Mesothelial cell of epicardium (in vitro differentiated cells): ENCODE measurements around the gene ONECUT3. TPM values are rescaled to one million over a fixed set of nuclear protein-coding genes. Genes with fewer than 3 reads are reported as not detected.
"Not testable (repeated sequence)": the region's sequence is repeated elsewhere in the genome, so short reads cannot be mapped to it uniquely, and the experiment has no call there.

Source experiments
- DNase-seq, 2 experiments: peaks; one replicate each; pipeline ENCODE4 v3.0.0; 2021; ENCODE audit warnings: low spot score in 2 of 2; ENCODE audit not compliant: unreplicated experiment in 2 of 2
- H3K27ac Mint-ChIP-seq: 2 replicates; pipeline ENCODE4 v1.8.0; 2021; ENCODE audit warnings: mixed read lengths
- H3K27me3 Mint-ChIP-seq: 2 replicates; pipeline ENCODE4 v1.8.0; 2021; ENCODE audit warnings: low read depth, mixed read lengths
- H3K36me3 Mint-ChIP-seq: 2 replicates; pipeline ENCODE4 v1.8.0; 2021; ENCODE audit warnings: mixed read lengths
- H3K4me1 Mint-ChIP-seq: 2 replicates; pipeline ENCODE4 v1.8.0; 2021; ENCODE audit warnings: mixed read lengths
- H3K4me3 Mint-ChIP-seq: 2 replicates; pipeline ENCODE4 v1.8.0; 2021; ENCODE audit warnings: mild to moderate bottlenecking, moderate library complexity, mixed read lengths
- H3K9me3 Mint-ChIP-seq: 2 replicates; pipeline ENCODE4 v1.8.0; 2021; ENCODE audit warnings: mixed read lengths
- total RNA-seq: library from RNA; stranded (reverse); gene quantifications from 3 replicates; pipeline ENCODE4 v1.2.1, GENCODE V29; 2021
- TF ChIP-seq, protein P1 (sequence below): fragments of 200-600 bp; sonication (generic); IDR thresholded peaks from one replicate; pipeline ENCODE4 v1.5.0; 2021; ENCODE audit warnings: antibody characterized with exemption; ENCODE audit not compliant: unreplicated experiment

Gene ONECUT3
- total RNA-seq, 1 donor from 2014 or later: not detected

DNA sequence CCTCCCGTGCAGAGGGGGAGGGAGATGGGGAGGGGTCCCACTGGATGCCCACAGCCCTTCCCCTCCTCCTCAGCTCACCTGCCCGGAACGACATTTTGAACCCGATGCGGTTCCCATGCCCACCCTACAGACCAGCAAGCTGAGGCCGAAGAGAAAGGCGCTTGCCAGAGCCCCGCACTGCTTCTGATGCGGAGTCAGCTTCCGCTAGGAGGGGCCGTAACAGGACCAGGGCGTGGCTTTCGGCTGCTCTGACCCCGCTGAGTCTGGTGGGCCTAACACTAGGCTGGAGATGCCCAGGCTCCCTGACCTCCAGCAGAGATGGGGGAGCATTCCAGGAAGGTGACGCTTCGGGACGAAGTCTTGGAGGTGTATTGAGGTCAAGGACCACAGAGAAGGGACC, 6.7 kb downstream of the ONECUT3 start:
- no peaks in the 10 kb centered on the region for H3K9me3 Mint-ChIP-seq
- TF ChIP-seq, protein P1, sequence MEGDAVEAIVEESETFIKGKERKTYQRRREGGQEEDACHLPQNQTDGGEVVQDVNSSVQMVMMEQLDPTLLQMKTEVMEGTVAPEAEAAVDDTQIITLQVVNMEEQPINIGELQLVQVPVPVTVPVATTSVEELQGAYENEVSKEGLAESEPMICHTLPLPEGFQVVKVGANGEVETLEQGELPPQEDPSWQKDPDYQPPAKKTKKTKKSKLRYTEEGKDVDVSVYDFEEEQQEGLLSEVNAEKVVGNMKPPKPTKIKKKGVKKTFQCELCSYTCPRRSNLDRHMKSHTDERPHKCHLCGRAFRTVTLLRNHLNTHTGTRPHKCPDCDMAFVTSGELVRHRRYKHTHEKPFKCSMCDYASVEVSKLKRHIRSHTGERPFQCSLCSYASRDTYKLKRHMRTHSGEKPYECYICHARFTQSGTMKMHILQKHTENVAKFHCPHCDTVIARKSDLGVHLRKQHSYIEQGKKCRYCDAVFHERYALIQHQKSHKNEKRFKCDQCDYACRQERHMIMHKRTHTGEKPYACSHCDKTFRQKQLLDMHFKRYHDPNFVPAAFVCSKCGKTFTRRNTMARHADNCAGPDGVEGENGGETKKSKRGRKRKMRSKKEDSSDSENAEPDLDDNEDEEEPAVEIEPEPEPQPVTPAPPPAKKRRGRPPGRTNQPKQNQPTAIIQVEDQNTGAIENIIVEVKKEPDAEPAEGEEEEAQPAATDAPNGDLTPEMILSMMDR: no peak
- no peak for DNase-seq
- peaks cover 94% of the 10 kb centered on the region for H3K27me3 Mint-ChIP-seq
- peaks cover 2% of the 10 kb centered on the region for H3K4me1 Mint-ChIP-seq
- peaks cover 1% of the 10 kb centered on the region for H3K36me3 Mint-ChIP-seq
- H3K4me3 Mint-ChIP-seq: no peak overlapping the region
- no peak overlapping the region for H3K27ac Mint-ChIP-seq

DNA sequence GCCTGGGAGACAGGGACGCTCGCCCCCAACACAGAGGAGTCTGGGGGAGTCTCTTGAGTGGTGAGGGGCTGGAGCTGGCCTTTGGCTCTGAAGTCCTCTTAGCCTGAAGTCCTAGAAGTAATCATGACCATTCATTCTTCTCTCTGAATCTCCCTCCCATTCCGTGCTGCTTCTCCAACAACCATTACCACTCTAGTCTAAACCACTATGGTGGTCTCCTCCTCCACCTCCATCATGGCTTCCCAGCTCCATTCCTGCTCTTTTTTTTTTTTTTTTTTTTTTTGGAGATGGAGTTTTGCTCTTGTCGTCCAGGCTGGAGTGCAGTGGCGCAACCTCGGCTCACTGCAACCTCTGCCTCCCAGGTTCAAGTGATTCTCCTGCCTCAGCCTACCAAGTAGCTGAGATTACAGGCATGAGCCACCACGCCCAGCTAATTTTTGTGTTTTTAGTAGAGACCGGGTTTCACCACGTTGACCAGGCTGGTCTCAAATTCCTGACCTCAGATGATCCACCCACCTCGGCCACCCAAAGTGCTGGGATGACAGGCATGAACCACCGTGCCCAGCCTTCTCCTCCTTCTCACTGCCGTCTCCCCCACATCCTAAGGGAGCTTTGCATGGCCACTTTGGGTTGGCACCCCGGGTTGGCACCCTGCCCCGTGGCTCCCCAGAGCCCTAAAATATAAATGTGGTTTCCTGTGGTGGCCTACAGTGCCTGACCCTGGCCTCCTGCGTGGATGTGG, 7.7 kb downstream of the ONECUT3 start:
- H3K9me3 Mint-ChIP-seq, H3K27ac Mint-ChIP-seq, DNase-seq, H3K4me3 Mint-ChIP-seq, H3K36me3 Mint-ChIP-seq, H3K4me1 Mint-ChIP-seq: not testable (repeated sequence)
- peaks cover 96% of the 10 kb centered on the region for H3K27me3 Mint-ChIP-seq

DNA sequence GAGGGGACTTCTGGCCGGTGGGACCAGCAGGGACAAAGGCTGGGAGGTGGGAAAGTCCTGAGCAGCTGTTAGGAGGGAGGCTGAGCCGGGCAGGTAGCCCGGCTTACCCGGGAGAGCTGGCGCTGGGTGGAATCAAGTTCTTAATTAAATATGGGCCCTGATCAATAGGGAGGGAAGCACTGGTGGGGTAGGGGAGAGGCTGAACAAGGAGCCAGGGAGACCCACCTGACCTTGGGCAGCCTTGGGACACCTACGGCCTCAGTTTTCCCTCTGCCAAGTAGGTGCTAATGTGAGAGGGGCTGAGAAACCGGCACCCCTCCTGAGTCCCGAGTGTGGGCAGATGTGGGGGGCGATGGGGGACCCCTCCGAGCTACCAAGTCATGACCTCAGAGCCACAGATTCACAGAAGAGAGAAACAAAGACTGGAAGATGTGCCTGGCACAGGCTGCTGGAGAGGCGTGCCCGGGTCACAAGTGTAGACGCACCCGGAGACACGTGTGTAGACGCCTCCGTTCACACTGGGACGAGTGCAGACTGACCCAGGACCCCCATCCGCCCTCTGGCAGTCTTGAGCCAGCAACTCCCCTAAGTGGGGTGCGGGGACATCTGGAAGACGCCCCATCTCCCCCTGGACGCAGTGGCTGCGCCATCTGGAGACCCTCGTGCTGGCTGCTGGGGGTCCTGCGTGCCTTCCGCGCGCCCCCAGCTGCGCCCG, 8.4 kb downstream of the ONECUT3 start:
- no peaks in the 10 kb centered on the region for H3K9me3 Mint-ChIP-seq
- H3K4me1 Mint-ChIP-seq: no peaks in the 10 kb centered on the region
- DNase-seq: no peak
- no peak overlapping the region for H3K27ac Mint-ChIP-seq
- peaks cover 1% of the 10 kb centered on the region for H3K36me3 Mint-ChIP-seq
- peaks cover 96% of the 10 kb centered on the region for H3K27me3 Mint-ChIP-seq
- TF ChIP-seq, protein P1: no peak
- no peak overlapping the region for H3K4me3 Mint-ChIP-seq

DNA sequence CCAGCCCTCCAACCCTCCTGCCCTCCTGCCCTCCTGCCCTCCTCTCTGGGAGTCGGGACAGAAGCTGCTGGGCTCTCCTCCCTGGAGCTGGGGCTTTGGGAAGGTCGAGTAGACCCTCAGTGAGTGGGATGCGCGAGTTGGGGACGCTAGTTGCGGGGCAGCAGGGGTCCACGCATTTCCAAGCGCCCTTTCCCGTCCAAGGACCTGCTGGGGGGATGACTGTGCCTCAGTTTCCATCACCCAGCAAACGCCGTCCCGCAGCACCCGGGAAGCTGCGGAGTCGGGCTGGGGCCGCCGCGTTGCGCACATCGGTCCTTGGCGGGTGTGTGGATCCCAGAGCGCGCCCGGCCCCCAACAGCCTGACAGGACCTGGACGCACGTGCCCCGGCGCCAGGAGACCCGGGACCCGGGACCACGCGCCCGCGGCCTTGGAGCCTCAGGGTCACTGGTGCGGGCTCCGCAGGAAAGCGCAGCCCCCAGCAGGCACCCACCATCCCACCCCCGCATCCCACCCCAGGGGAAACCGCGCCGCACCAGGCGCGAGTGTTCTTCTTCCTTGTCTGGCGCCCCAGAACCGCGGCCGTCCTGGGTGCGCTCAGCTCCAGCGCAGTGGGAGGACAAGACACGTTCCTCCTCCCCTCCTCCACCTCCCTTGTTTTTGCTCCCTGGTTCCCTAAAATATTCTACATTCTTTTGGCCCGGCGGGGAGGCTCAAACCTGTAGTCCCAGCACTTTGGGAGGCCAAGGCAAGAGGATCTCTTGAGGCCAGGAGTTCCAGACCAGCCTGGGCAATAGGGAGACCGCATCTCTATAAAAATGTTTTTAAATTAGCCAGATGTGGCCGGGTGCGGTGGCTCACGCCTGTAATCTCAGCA, 9.2 kb downstream of the ONECUT3 start:
- H3K9me3 Mint-ChIP-seq: no peaks in the 10 kb centered on the region
- TF ChIP-seq, protein P1: no peak
- H3K4me3 Mint-ChIP-seq: no peak overlapping the region
- peaks cover 97% of the 10 kb centered on the region for H3K27me3 Mint-ChIP-seq
- H3K36me3 Mint-ChIP-seq: peaks cover 1% of the 10 kb centered on the region
- H3K4me1 Mint-ChIP-seq: no peaks in the 10 kb centered on the region
- DNase-seq: no peak
- H3K27ac Mint-ChIP-seq: no peak overlapping the region

DNA sequence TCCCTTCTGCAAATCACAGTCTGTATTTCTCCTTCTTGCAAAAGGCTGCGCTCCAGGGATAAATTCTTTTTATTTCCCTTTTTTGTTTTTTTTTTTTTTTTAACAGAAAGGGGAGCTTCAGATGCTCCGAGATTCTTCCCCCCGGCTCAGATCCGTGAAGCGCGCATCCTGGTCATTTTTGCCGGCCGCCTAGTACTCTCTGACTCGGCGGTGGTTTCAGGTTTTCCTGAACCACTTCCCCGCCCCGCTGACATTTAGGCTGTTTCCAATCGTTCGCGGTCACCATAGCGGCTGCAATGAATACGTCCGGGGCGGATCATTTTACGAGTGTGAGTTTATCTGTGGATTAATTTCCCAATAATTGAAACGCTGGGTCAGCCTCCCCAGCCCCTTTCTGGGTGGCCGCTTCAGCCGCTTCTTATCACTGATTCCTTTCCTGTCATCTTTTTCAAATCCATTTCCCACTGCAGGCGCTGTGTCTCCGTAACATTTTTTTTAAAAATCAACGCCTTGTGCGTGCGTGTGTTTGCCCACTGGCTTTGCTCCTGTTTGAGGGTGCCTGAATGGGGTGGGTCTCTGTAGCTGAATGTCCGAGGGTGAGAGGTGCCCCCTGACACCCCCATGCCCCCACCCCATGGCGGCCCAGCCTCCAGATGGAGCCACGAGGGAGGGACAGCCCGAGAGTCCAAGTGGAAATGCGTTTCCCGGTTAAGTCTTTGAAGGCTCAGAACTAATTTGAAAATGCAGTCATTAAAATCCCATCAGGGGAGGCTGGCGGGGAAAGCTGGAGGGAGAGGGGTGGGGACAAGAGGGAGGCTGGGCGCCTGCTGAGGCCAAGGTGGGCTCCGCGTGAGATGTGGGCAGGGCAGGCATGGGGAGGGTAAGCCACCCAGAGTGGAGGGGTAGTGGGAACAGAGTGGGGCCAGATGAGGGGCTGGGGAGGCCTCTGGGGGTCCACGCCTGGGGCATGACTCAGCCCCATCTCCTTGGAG, 10.6 kb downstream of the ONECUT3 start:
- H3K4me1 Mint-ChIP-seq: no peaks in the 10 kb centered on the region
- TF ChIP-seq, protein P1: no peak
- peaks cover 98% of the 10 kb centered on the region for H3K27me3 Mint-ChIP-seq
- no peak overlapping the region for H3K4me3 Mint-ChIP-seq
- peaks cover 1% of the 10 kb centered on the region for H3K36me3 Mint-ChIP-seq
- H3K9me3 Mint-ChIP-seq: no peaks in the 10 kb centered on the region
- DNase-seq: no peak
- no peak overlapping the region for H3K27ac Mint-ChIP-seq
